Retinal pigment epithelial cell (primary cell): ENCODE measurements around the gene PIP5K1B.

Source experiments
- DNase-seq: peaks from one replicate; pipeline ENCODE4 v3.0.0-alpha.2; 2010; ENCODE audit warnings: low read depth
- H3K4me3 ChIP-seq: 2 replicates; pipeline ENCODE4 v1.5.1; 2011; ENCODE audit warnings: mild to moderate bottlenecking, low read length, control low read depth, moderate library complexity
- CTCF ChIP-seq: conservative IDR thresholded peaks from 2 replicates; pipeline ENCODE4 v1.5.1; 2011; ENCODE audit warnings: low read depth, low read length, control low read depth, inconsistent platforms

Gene PIP5K1B

DNA sequence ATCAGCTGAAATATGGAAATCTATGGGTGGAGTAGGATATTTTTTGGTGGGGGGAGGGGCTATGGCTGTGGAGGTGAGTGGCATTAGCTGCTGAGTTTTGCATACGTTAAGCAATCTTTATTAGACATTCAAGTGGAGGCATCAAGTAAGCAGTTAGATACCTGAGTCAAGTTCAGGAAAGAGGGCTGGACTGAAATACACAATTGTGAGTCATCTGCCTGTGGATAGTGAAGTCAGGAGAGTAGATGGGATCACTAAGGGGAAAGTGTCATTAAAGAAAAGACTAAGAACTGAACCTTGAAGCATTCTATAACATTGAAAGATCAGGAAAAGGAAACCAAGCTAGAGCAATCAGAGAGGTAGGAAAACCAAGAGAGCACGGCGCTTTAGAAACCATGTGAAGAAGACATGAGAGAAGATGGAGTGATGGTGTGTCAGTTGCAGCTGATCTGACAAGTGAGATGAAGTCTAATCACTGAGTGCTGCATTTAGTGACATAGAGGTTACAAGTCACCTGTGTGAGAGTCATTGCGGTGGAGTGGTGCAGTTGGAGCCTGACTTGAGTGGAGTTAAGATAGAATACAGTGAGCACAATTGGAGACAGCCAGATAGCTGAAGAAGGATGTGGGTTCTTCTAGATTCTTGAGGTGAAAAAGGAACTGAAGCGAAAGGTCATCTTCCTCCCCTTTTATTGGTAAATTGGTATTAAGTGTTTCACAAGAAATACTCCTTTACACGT, 88.7 kb downstream of the PIP5K1B start:
- TF ChIP-seq CTCF, result no peak
- DNase-seq, result no peak
- H3K4me3 ChIP-seq, result no peak overlapping the region

GRCh38 chr9:68794898-68795297, 89.9 kb downstream of the PIP5K1B start:
- no peak for DNase-seq
- no peak for TF ChIP-seq CTCF

GRCh38 chr9:68795411-68795810, 90.4 kb downstream of the PIP5K1B start:
- DNase-seq, result no peak
- TF ChIP-seq CTCF, result no peak

More at GRCh38 chr9:68794898-68795297, 89.9 kb downstream of the PIP5K1B start:
- no peak overlapping the region for H3K4me3 ChIP-seq

GRCh38 chr9:68797116-68797515, 92.1 kb downstream of the PIP5K1B start:
- no peak for TF ChIP-seq CTCF
- DNase-seq, result no peak
- no peak overlapping the region for H3K4me3 ChIP-seq

More at GRCh38 chr9:68795411-68795810, 90.4 kb downstream of the PIP5K1B start:
- no peak overlapping the region for H3K4me3 ChIP-seq

DNA sequence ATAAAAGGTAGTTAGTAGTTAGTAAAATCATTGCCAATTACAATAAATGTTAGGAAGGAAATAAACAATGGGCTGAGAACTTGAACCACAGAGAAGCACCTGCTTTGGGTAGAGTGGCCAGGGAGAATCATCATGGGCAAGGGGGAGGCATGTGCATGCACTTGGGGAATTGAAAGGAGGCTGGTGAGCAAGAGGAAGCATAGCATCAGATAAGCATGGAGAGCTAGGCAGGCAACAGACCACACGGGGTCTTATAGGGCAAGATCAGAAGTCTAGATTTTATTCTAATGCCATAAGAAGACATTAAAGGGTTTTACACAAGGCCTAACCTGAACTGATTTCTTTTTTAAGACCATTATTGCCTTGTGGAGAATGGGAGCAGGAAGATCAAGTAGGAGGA, 93.4 kb downstream of the PIP5K1B start:
- TF ChIP-seq CTCF, result no peak
- no peak for DNase-seq
- H3K4me3 ChIP-seq, result no peak overlapping the region

- no peak for TF ChIP-seq CTCF
- DNase-seq, result no peak
- no peak overlapping the region for H3K4me3 ChIP-seq
Observed at GRCh38 chr9:68800836-68801235, 95.8 kb downstream of the PIP5K1B start.

- DNase-seq, result no peak
- no peak for TF ChIP-seq CTCF
- no peak overlapping the region for H3K4me3 ChIP-seq
Observed at GRCh38 chr9:68802525-68803015, 97.5 kb downstream of the PIP5K1B start.
